Common myeloid progenitor, CD34-positive (primary cell): ENCODE data around the gene PRKCZ.

Experiments used
- CTCF ChIA-PET: fragments of 350-600 bp; sonication (Branson Sonifier 250); formaldehyde crosslinking; loops from one replicate; lab custom pipeline; 2021; ENCODE audit warnings: antibody characterized with exemption; lab: Charles Lee
- POLR2A ChIA-PET: fragments of 350-600 bp; sonication (Branson Sonifier 250); formaldehyde crosslinking; loops from one replicate; lab custom pipeline; 2021; ENCODE audit warnings: antibody characterized with exemption; lab: Charles Lee
- DNase-seq, 3 donors: peaks; one replicate each; pipeline versions ENCODE4 v3.0.0 to v3.0.0-alpha.2; 2013
- H3K27ac ChIP-seq, 2 experiments: 1 replicate in 1 of 2; 2 replicates in 1 of 2; pipeline ENCODE4 v1.7.0; 2013; ENCODE audit warnings: inconsistent platforms in 2 of 2, low read length in 2 of 2, mild to moderate bottlenecking in 2 of 2, low read depth in 1 of 2, moderate library complexity in 1 of 2; ENCODE audit not compliant: severe bottlenecking in 2 of 2, insufficient read depth in 1 of 2, poor library complexity in 1 of 2
- H3K27me3 ChIP-seq, 5 experiments: replicated peaks in 2 of 5; 1 replicate in 3 of 5; 2 replicates in 2 of 5; pipeline versions ENCODE4 v1.6.1 to v1.7.0; 2013; ENCODE audit warnings: low read length in 4 of 5, mild to moderate bottlenecking in 2 of 5, moderate library complexity in 2 of 5, inconsistent platforms in 1 of 5; ENCODE audit not compliant: insufficient read depth in 5 of 5, control insufficient read depth in 4 of 5
- H3K36me3 ChIP-seq, 4 experiments: 1 replicate in 2 of 4; 2 replicates in 2 of 4; pipeline versions ENCODE4 v1.6.1 to v1.7.0; 2013; ENCODE audit warnings: low read length in 3 of 4, control low read depth in 1 of 4, mild to moderate bottlenecking in 1 of 4; ENCODE audit not compliant: control insufficient read depth in 4 of 4, insufficient read depth in 4 of 4
- H3K4me1 ChIP-seq, 4 experiments: 1 replicate in 3 of 4; 2 replicates in 1 of 4; pipeline versions ENCODE4 v1.6.1 to v1.7.1; 2013; ENCODE audit warnings: low read length in 3 of 4, mild to moderate bottlenecking in 3 of 4, control low read depth in 1 of 4, inconsistent platforms in 1 of 4, moderate library complexity in 1 of 4; ENCODE audit not compliant: control insufficient read depth in 4 of 4, insufficient read depth in 4 of 4; ENCODE audit errors: control extremely low read depth in 1 of 4
- H3K4me3 ChIP-seq, 7 experiments: 1 replicate in 4 of 7; 2 replicates in 3 of 7; pipeline versions ENCODE4 v1.5.1 to v1.7.0; 2013; ENCODE audit warnings: mild to moderate bottlenecking in 7 of 7, low read length in 6 of 7, moderate library complexity in 6 of 7, inconsistent platforms in 2 of 7, low read depth in 2 of 7, control low read depth in 1 of 7; ENCODE audit not compliant: insufficient read depth in 4 of 7, control insufficient read depth in 1 of 7; ENCODE audit errors: extremely low read depth in 1 of 7
- H3K9me3 ChIP-seq, 5 experiments: 1 replicate in 4 of 5; 2 replicates in 1 of 5; pipeline versions ENCODE4 v1.6.1 to v1.7.1; 2013; ENCODE audit warnings: low read length in 4 of 5, mild to moderate bottlenecking in 2 of 5, inconsistent platforms in 1 of 5, low read depth in 1 of 5, moderate library complexity in 1 of 5; ENCODE audit not compliant: control insufficient read depth in 4 of 5, insufficient read depth in 2 of 5; ENCODE audit errors: control extremely low read depth in 1 of 5
- WGBS: methylation state at CpG from one replicate; pipeline ENCODE4 v1.1.5; 2013; ENCODE audit not compliant: insufficient coverage; 5-methylcytosine and 5-hydroxymethylcytosine counted together

Gene PRKCZ

DNA sequence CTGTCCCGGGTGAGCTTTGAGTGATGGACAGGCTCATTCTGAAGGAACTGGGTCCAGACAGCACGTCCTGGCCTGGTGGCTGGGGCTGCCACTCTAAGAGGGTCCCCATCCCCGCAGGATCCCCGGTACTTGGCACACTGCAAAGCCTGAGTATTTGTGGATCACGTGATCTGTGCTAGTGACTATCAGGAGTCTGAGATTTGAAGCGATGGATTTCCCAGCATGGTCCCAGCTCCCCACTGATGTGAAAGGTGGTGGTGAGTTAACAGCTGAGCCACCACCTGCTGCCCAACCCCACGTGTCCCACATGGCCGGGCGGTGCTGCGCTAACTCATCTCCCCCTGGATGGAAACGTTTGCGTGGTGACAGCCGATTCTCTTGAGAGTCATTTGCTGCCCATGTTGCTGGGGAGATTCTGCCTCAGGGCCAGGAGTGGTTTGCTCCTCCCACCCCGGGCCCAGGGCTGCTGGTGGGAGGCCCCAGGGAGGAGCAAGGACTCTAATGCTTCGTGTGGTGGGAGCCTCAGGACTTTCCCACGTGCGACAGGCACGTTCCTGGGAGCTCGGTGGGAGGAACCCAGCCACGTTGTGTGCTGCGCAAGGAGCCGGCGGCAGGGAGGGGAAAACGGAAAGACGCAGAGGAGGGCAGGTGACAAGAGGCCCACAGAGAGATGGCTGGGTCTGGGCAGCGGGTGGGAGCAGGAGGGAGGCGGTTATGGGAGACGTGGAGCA, 129.2 kb downstream of the PRKCZ start:
- 94% methylated on average over 25 of the region's 28 CpGs for WGBS
- Histone ChIP-seq H3K4me3 (no peak overlapping the region), H3K36me3 (peaks cover 0 to 27% (median 8%) of the 10 kb centered on the region in 4 experiments), H3K27ac (peak overlapping the region in 1 of 2 experiments; percentile 37), H3K27me3 (no peaks in the 10 kb centered on the region), H3K9me3 (no peaks in the 10 kb centered on the region), H3K4me1 (peaks cover 0 to 4% (median 3%) of the 10 kb centered on the region in 4 experiments)
- DNase-seq: no peak
- POLR2A ChIA-PET: no interaction called here
- CTCF ChIA-PET: interaction anchor here (1.1 to 1.2 kb wide), 2 partner anchors 40 to 201 kb away, joined by 3 to 4 read pairs; no protein-coding TSS in a partner anchor

DNA sequence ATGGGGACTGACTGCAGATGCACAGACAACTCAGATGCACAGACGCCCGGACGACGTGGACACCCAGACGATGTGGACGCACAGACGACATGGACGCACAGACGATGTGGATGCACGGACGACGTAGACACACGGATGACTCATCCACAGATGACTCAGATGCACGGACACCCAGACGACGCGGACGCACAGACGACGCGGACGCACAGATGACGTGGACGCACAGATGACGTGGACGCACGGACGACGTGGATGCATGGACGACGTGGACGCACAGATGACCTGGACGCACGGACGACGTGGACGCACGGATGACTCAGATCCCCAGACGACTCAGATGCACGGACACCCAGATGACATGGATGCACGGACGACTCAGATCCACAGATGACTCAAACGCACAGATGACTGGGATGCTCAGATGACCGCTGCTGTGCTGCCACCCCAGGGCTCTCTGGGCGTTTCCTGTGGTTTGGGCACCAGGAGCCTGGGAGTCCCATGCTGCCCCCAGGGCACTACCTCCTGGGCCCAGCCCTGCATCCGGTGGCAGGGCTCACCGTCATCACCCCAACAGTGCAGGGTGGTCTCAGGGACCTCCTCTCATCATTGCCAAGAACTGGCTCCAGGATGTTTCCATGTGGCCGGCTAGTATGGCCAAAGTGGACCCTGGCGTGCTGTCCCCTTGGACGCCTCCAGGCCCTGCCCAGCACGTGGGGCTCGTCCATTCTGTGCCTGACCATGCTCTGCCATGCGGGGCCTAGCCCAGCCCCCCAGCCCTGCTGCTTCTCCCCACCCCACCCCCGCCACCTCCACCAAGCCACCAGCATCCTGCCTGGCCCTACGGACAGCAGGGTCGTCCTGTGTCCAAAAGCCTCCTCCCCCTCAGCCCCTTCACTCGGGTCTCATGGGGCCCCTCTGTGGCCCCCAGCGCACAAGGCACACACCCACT, 130.4 kb downstream of the PRKCZ start:
- H3K4me3 ChIP-seq: no peak overlapping the region
- H3K36me3 ChIP-seq: peaks cover 0 to 38% (median 8%) of the 10 kb centered on the region in 4 experiments
- no peaks in the 10 kb centered on the region for H3K9me3 ChIP-seq
- no peaks in the 10 kb centered on the region for H3K27me3 ChIP-seq
- H3K27ac ChIP-seq: peak overlapping the region in 1 of 2 experiments; percentile 54
- 96% methylated on average over 55 of the region's 58 CpGs for WGBS
- CTCF ChIA-PET: no interaction called here
- DNase-seq: no peak
- H3K4me1 ChIP-seq: peaks cover 0 to 3% (median 0%) of the 10 kb centered on the region in 4 experiments
- POLR2A ChIA-PET: no interaction called here

DNA sequence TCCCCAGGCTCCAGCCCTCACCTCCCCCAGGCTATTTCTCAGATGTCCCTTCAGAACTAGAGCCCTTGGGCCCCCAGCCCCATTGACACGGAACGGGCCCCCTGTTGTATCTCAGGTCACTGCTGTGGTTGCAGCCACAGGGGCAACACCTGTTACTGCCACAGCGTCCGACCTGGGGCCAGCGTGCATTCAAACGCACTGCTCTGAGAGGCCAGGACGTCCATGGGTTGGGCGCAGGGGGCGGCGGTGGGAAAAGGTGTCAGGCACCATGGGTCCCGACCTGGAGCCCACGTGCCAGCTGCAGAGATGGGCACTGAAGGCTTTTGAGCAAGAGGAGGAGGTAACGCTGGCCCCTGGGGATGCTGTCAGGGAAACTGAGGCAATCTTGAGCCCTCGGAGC, 131.1 kb downstream of the PRKCZ start:
- WGBS: 98% methylated on average over 13 of the region's 14 CpGs
- peaks cover 0 to 44% (median 6%) of the 10 kb centered on the region in 4 experiments for H3K36me3 ChIP-seq
- H3K4me1 ChIP-seq: peaks cover 0 to 5% (median 0%) of the 10 kb centered on the region in 4 experiments
- no peak for DNase-seq
- H3K4me3 ChIP-seq: no peak overlapping the region
- no peaks in the 10 kb centered on the region for H3K9me3 ChIP-seq
- H3K27me3 ChIP-seq: no peaks in the 10 kb centered on the region
- no peak overlapping the region for H3K27ac ChIP-seq
- CTCF ChIA-PET: interaction anchor here (1.5 kb wide), 1 partner anchor 8 kb away, joined by 3 read pairs; no protein-coding TSS in a partner anchor
- POLR2A ChIA-PET: no interaction called here

DNA sequence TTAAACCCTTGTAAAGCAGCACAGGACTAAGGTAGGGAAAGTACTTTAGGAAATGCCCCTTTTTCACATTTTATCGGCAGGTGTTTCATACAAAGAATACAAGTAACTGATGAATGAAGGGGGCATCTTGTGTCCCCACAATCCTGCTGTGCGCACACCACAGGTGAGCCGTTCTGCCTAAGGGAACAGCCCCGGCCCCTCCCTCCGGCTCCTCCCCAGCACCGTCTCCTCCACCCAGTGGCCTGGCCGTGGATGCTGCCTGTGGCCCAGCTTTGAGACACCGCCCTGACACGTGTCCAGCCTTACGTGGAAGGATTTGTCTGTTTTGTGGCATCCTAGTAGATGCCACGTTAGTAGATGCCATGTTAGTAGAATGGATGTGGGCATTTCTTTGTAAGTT, 131.5 kb downstream of the PRKCZ start:
- 90% methylated on average over 6 of the region's 11 CpGs for WGBS
- ChIA-PET POLR2A (no interaction called here), CTCF (interaction anchor here (1.5 kb wide), 1 partner anchor 9 kb away, joined by 3 read pairs; no protein-coding TSS in a partner anchor)
- H3K4me3 ChIP-seq: no peak overlapping the region
- H3K36me3 ChIP-seq: peaks cover 0 to 48% (median 8%) of the 10 kb centered on the region in 4 experiments
- H3K9me3 ChIP-seq: no peaks in the 10 kb centered on the region
- peaks cover 0 to 5% (median 0%) of the 10 kb centered on the region in 4 experiments for H3K4me1 ChIP-seq
- H3K27me3 ChIP-seq: no peaks in the 10 kb centered on the region
- no peak for DNase-seq
- no peak overlapping the region for H3K27ac ChIP-seq

DNA sequence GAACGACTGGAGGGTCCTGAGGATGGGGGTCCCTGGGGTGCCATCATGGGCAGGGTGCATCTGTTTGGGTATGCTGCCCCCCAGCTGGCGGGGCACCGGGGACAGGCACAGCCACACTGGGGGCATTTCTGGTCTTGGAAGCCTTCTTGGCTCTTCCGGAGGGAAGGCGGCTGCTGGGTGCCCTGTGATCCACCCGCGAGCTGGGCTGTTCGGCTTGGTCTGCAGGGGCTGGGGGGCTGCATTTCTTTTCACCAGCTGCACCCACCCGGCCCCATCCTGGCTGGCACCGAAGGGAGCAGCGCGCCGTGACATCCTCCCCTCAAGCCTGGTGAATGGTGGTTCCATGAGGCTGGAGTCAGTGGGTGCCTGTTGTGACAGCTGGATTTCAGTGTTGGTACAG, 132.2 kb downstream of the PRKCZ start:
- no peak overlapping the region for H3K4me3 ChIP-seq
- WGBS: over 99% methylated on average over 12 of the region's 13 CpGs
- DNase-seq: no peak
- CTCF ChIA-PET: interaction anchor here (0.7 to 1.5 kb wide), 2 partner anchors 9 to 18 kb away, joined by 3 to 4 read pairs; no protein-coding TSS in a partner anchor
- no peaks in the 10 kb centered on the region for H3K27me3 ChIP-seq
- no peaks in the 10 kb centered on the region for H3K9me3 ChIP-seq
- peaks cover 0 to 5% (median 0%) of the 10 kb centered on the region in 4 experiments for H3K4me1 ChIP-seq
- H3K36me3 ChIP-seq: peaks cover 0 to 48% (median 9%) of the 10 kb centered on the region in 4 experiments
- no peak overlapping the region for H3K27ac ChIP-seq
- POLR2A ChIA-PET: no interaction called here

DNA sequence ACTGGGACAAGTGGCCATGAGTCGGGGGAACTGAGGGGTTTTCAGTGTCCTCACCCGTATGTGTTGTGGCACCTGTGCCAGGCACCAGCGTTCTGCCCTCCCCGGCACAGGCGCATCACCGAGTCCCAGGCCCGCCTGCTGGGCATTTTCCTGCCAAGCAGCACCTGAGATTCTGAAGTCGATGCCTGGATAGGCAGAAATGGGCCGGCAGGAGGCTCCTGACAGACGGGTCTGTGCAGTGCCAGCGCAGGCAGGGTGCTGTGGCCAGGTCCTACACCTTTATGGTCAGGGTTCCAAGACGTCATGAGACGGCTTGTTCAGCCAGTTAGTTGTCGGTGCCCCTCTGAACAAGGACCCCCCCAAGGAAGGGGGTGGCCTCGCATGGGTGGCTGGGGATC, 133.7 kb downstream of the PRKCZ start:
- no peak overlapping the region for H3K4me3 ChIP-seq
- no peaks in the 10 kb centered on the region for H3K9me3 ChIP-seq
- H3K27ac ChIP-seq: no peak overlapping the region
- peaks cover 0 to 41% (median 9%) of the 10 kb centered on the region in 4 experiments for H3K36me3 ChIP-seq
- ChIA-PET POLR2A (no interaction called here), CTCF (interaction anchor here (2.8 kb wide), 1 partner anchor 9 kb away, joined by 10 read pairs; no protein-coding TSS in a partner anchor)
- H3K27me3 ChIP-seq: no peaks in the 10 kb centered on the region
- 97% methylated on average over 15 of the region's 15 CpGs for WGBS
- DNase-seq: no peak
- peaks cover 0 to 5% (median under 1%) of the 10 kb centered on the region in 4 experiments for H3K4me1 ChIP-seq
